ENCODE data around the gene FAM186B.

Gene FAM186B

GRCh38 chr12:49604856-49605255, 583 bp downstream of the FAM186B start:
- no peak for DNase-seq

GRCh38 chr12:49603721-49604120, 1.7 kb downstream of the FAM186B start:
- no peak for DNase-seq

- DNase-seq = no peak
These were observed 5.5 kb downstream of the FAM186B start for GRCh38 chr12:49599961-49600360.

GRCh38 chr12:49598527-49598926, 6.9 kb downstream of the FAM186B start:
- no peak for DNase-seq

GRCh38 chr12:49588721-49589516, 16.5 kb downstream of the FAM186B start:
- DNase-seq = no peak

GRCh38 chr12:49588281-49588680, 17.2 kb downstream of the FAM186B start:
- DNase-seq = no peak

- no peak for DNase-seq
These were observed 18.1 kb downstream of the FAM186B start for GRCh38 chr12:49587174-49587908.

GRCh38 chr12:49585477-49586459, 19.7 kb downstream of the FAM186B start:
- DNase-seq = no peak

- no peak for DNase-seq
These were observed 20.8 kb downstream of the FAM186B start for GRCh38 chr12:49584591-49584990.

- no peak for DNase-seq
These were observed 21.9 kb downstream of the FAM186B start for GRCh38 chr12:49583366-49584094.

- DNase-seq = no peak
These were observed 22.6 kb downstream of the FAM186B start for GRCh38 chr12:49582850-49583249.

- DNase-seq = no peak
These were observed 23.2 kb downstream of the FAM186B start for GRCh38 chr12:49582201-49582600.

GRCh38 chr12:49580572-49581535, 24.6 kb downstream of the FAM186B start:
- peak; percentile 66 for DNase-seq

GRCh38 chr12:49578471-49579112, 26.8 kb downstream of the FAM186B start:
- DNase-seq = no peak

GRCh38 chr12:49577589-49578315, 27.7 kb downstream of the FAM186B start:
- no peak for DNase-seq

- no peak for DNase-seq
These were observed 36.8 kb downstream of the FAM186B start for GRCh38 chr12:49568442-49569162.

GRCh38 chr12:49567611-49568441, 37.6 kb downstream of the FAM186B start, which contains the start of gene MCRS1:
TSS of gene MCRS1 (minus strand) at chr12:49568142. CDS start at chr12:49566731, 1,411 bp downstream.
- DNase-seq = peak; percentile 93

- DNase-seq = no peak
These were observed 38.2 kb downstream of the FAM186B start for GRCh38 chr12:49567302-49567610.

Data from CD4-positive, alpha-beta T cell treated with Interleukin-6 for 4 hours (primary cell).